HepG2 (cell line): ENCODE measurements around the gene SLC7A10. TPM values are rescaled to one million over a fixed set of nuclear protein-coding genes. Genes with fewer than 3 reads are reported as not detected.

Experiments used
- AGO2 ChIP-seq: fragments of 200-400 bp; formaldehyde crosslinking; optimal IDR thresholded peaks from 2 replicates; pipeline ENCODE3; 2017; ENCODE audit warnings: mild to moderate bottlenecking, low read depth, low read length, moderate library complexity
- ATF3 ChIP-seq: sonication (generic); formaldehyde crosslinking; IDR thresholded peaks from 2 replicates; pipeline ENCODE4 v1.4.0; 2020; ENCODE audit warnings: missing genetic modification reagents
- BRCA1 ChIP-seq: sonication (generic); formaldehyde crosslinking; IDR thresholded peaks from 2 replicates; pipeline ENCODE4 v1.4.0; 2020; ENCODE audit warnings: missing genetic modification reagents
- CEBPG ChIP-seq: IDR thresholded peaks from 2 replicates; pipeline ENCODE4 v1.6.1; 2016
- DBP ChIP-seq: sonication (generic); formaldehyde crosslinking; IDR thresholded peaks from 2 replicates; pipeline ENCODE4 v1.4.0; 2020; ENCODE audit warnings: missing genetic modification reagents; ENCODE audit errors: not compliant biosample characterization
- ELF3 ChIP-seq: IDR thresholded peaks from 2 replicates; pipeline ENCODE4 v1.6.1; 2016; ENCODE audit warnings: missing genetic modification reagents, missing compliant biosample characterization
- KDM5A ChIP-seq: fragments of 200-600 bp; sonication (generic); IDR thresholded peaks from 2 replicates; pipeline ENCODE4 v1.7.0; 2018; ENCODE audit warnings: antibody characterized with exemption, mild to moderate bottlenecking, low read length, borderline replicate concordance
- KLF6 ChIP-seq: IDR thresholded peaks from 2 replicates; pipeline ENCODE4 v1.8.0; 2016; ENCODE audit warnings: missing biosample characterization, missing genetic modification reagents
- MED1 ChIP-seq: sonication (generic); formaldehyde crosslinking; IDR thresholded peaks from 2 replicates; pipeline ENCODE4 v1.4.0; 2020; ENCODE audit warnings: missing genetic modification reagents
- MLLT10 ChIP-seq: sonication (generic); formaldehyde crosslinking; IDR thresholded peaks from 2 replicates; pipeline ENCODE4 v1.4.0; 2020; ENCODE audit warnings: missing genetic modification reagents
- POGZ ChIP-seq: sonication (generic); formaldehyde crosslinking; IDR thresholded peaks from 2 replicates; pipeline ENCODE4 v1.4.0; 2020; ENCODE audit warnings: mild to moderate bottlenecking, missing genetic modification reagents
- REL ChIP-seq: sonication (generic); formaldehyde crosslinking; conservative IDR thresholded peaks from 2 replicates; pipeline ENCODE4 v1.8.0; 2022; ENCODE audit warnings: mild to moderate bottlenecking, missing genetic modification reagents, moderate library complexity
- REPIN1 ChIP-seq: sonication (generic); formaldehyde crosslinking; IDR thresholded peaks from 2 replicates; pipeline ENCODE4 v1.8.0; 2022; ENCODE audit warnings: missing genetic modification reagents, low read depth, mild to moderate bottlenecking, borderline replicate concordance
- RFX5 ChIP-seq: IDR thresholded peaks from 2 replicates; pipeline ENCODE4 v1.6.1; 2011; ENCODE audit warnings: low read depth, low read length, improper control_type of control experiment
- RNF2 ChIP-seq: fragments of 450-650 bp; conservative IDR thresholded peaks from 2 replicates; pipeline ENCODE4 v1.6.1; 2016; ENCODE audit warnings: low read depth
- SKI ChIP-seq: fragments of 450-650 bp; IDR thresholded peaks from one replicate; pipeline ENCODE4 v1.6.1; 2018; ENCODE audit warnings: mild to moderate bottlenecking; ENCODE audit not compliant: partially characterized antibody
- SNAPC2 ChIP-seq: sonication (generic); formaldehyde crosslinking; IDR thresholded peaks from 2 replicates; pipeline ENCODE4 v1.8.1; 2022; ENCODE audit warnings: mild to moderate bottlenecking, missing genetic modification reagents
- SOX5 ChIP-seq: IDR thresholded peaks from 2 replicates; pipeline ENCODE4 v1.6.1; 2016; ENCODE audit warnings: borderline replicate concordance
- SP5 ChIP-seq: IDR thresholded peaks from 2 replicates; pipeline ENCODE4 v1.6.1; 2016; ENCODE audit warnings: low read depth, borderline replicate concordance
- ZBTB8A ChIP-seq: sonication (generic); formaldehyde crosslinking; IDR thresholded peaks from 2 replicates; pipeline ENCODE4 v1.4.0; 2020; ENCODE audit warnings: mild to moderate bottlenecking, low read depth, missing genetic modification reagents, borderline replicate concordance
- ZFP90 ChIP-seq: sonication (generic); formaldehyde crosslinking; IDR thresholded peaks from 2 replicates; pipeline ENCODE4 v1.8.0; 2022; ENCODE audit warnings: missing genetic modification reagents, mild to moderate bottlenecking, inconsistent platforms, borderline replicate concordance
- ZMYM3 ChIP-seq: sonication (generic); formaldehyde crosslinking; IDR thresholded peaks from 2 replicates; pipeline ENCODE4 v1.5.1; 2020; ENCODE audit warnings: mild to moderate bottlenecking, missing genetic modification reagents
- ZNF18 ChIP-seq: sonication (generic); formaldehyde crosslinking; IDR thresholded peaks from 2 replicates; pipeline ENCODE4 v1.8.0; 2022; ENCODE audit warnings: mild to moderate bottlenecking, missing genetic modification reagents; ENCODE audit not compliant: insufficient replicate concordance
- ZNF20 ChIP-seq: sonication (generic); formaldehyde crosslinking; IDR thresholded peaks from 2 replicates; pipeline ENCODE4 v1.4.0; 2020; ENCODE audit warnings: mild to moderate bottlenecking, moderate library complexity, missing genetic modification reagents
- ZNF263 ChIP-seq: sonication (generic); formaldehyde crosslinking; IDR thresholded peaks from 2 replicates; pipeline ENCODE4 v1.4.0; 2020; ENCODE audit warnings: missing genetic modification reagents
- ZNF317 ChIP-seq: sonication (generic); formaldehyde crosslinking; IDR thresholded peaks from 2 replicates; pipeline ENCODE4 v1.5.0; 2020; ENCODE audit warnings: mild to moderate bottlenecking, missing genetic modification reagents
- ZNF337 ChIP-seq: sonication (generic); formaldehyde crosslinking; IDR thresholded peaks from 2 replicates; pipeline ENCODE4 v1.5.1; 2020; ENCODE audit warnings: missing genetic modification reagents, low read depth, mild to moderate bottlenecking, borderline replicate concordance
- ZNF33B ChIP-seq: sonication (generic); formaldehyde crosslinking; IDR thresholded peaks from 2 replicates; pipeline ENCODE4 v1.5.1; 2020; ENCODE audit warnings: mild to moderate bottlenecking, missing genetic modification reagents
- ZNF367 ChIP-seq: sonication (generic); formaldehyde crosslinking; IDR thresholded peaks from 2 replicates; pipeline ENCODE4 v1.4.0; 2020; ENCODE audit warnings: missing genetic modification reagents, borderline replicate concordance
- ZNF724P ChIP-seq: sonication (generic); formaldehyde crosslinking; IDR thresholded peaks from 2 replicates; pipeline ENCODE4 v1.8.0; 2022; ENCODE audit warnings: missing genetic modification reagents, borderline replicate concordance
- ZSCAN20 ChIP-seq: sonication (generic); formaldehyde crosslinking; IDR thresholded peaks from 2 replicates; pipeline ENCODE4 v1.4.0; 2020; ENCODE audit warnings: missing genetic modification reagents, mild to moderate bottlenecking, borderline replicate concordance
- polyA plus RNA-seq, 8 experiments: library from polyadenylated mRNA; depleted of rRNA in 3 of 8; stranded (reverse) in 7 of 8; unstranded in 1 of 8; fragments of >200 nt; fragmentation: Illumina TruSeq in 4 of 8; extraction: Trizol in 4 of 8; gene quantifications; 2 replicates each; pipeline versions ENCODE4 v1.2.1 to v1.2.3, GENCODE V29; 2011 to 2016; ENCODE audit warnings: low read depth in 4 of 8, missing spikeins in 1 of 8, mixed read lengths in 1 of 8; ENCODE audit not compliant: insufficient read depth in 1 of 8
- total RNA-seq, 5 experiments: library from RNA; depleted of rRNA; stranded (reverse); fragments of >200 nt; fragmentation: Illumina TruSeq; extraction: Trizol; gene quantifications; 2 replicates each; pipeline ENCODE4 v1.2.3, GENCODE V29; 2016; ENCODE audit warnings: low read depth in 1 of 5

SLC7A10 gene
- total and polyA plus RNA-seq, 2 of the 13 experiments (the other 11 are each of a cell fraction or from before 2014, with no cell fraction given) = 1.1 to 2.2 TPM

- TF ChIP-seq ZNF18 (CRISPR knock-in tag) (no peak), ZBTB8A (CRISPR knock-in tag) (no peak), ZNF724P (no peak), ZNF317 (CRISPR knock-in tag) (0 out of 2 replicates have a peak, but pooled peaks have one; percentile 38), RNF2 (0 out of 2 replicates have a peak, but pooled peaks have one; percentile 24), REPIN1 (CRISPR knock-in tag) (0 out of 2 replicates have a peak, but pooled peaks have one; percentile 35), ZNF20 (CRISPR knock-in tag) (no peak), MED1 (CRISPR knock-in tag) (peak; percentile 39; the same call in 1 of the 2 replicates), POGZ (CRISPR knock-in tag) (peak; percentile 62), ZNF367 (CRISPR knock-in tag) (no peak), ZNF337 (no peak), ZSCAN20 (CRISPR knock-in tag) (no peak), KLF6 (CRISPR knock-in tag) (no peak), REL (CRISPR knock-in tag) (no peak), ZMYM3 (CRISPR knock-in tag) (0 out of 2 replicates have a peak, but pooled peaks have one; percentile 10), AGO2 (peak; percentile 22), KDM5A (no peak), SP5 (no peak), DBP (CRISPR knock-in tag) (no peak), RFX5 (no peak), ZNF33B (CRISPR knock-in tag) (no peak; the same call in 1 of the 2 replicates), SOX5 (no peak), ZFP90 (CRISPR knock-in tag) (0 out of 2 replicates have a peak, but pooled peaks have one; percentile 70), SKI (peak; percentile 7), ZNF263 (CRISPR knock-in tag) (0 out of 2 replicates have a peak, but pooled peaks have one; percentile 37), SNAPC2 (no peak), MLLT10 (CRISPR knock-in tag) (no peak), ELF3 (no peak), BRCA1 (CRISPR knock-in tag) (no peak), ATF3 (CRISPR knock-in tag) (no peak), CEBPG (CRISPR knock-in tag) (peak; percentile 89)
Measured at GRCh38 chr19:33248954-33249613, 23.4 kb upstream of the SLC7A10 start (continued).
